ENCODE measurements around the gene CTDP1.

DNA sequence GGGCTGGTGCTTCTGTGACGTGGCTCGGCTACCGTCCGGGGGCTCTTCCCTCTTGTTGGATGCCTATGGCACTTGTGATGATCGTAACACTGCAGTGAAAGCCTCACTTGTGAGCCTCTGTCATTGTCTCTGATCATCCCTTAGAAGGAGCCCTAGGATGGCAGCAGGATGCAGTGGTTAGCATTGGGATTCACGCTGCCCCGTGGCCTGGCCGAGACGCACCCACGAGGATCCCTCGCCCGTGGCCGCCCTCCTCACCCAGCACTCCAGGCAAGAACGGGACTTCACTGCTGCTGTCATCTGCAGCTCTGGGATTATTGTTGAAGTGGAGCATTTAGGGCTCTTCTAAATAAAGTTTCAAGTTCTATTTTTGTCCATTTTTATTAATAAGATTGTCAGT is 46.8 kb upstream of the CTDP1 start:
- TF ChIP-seq, protein P1, sequence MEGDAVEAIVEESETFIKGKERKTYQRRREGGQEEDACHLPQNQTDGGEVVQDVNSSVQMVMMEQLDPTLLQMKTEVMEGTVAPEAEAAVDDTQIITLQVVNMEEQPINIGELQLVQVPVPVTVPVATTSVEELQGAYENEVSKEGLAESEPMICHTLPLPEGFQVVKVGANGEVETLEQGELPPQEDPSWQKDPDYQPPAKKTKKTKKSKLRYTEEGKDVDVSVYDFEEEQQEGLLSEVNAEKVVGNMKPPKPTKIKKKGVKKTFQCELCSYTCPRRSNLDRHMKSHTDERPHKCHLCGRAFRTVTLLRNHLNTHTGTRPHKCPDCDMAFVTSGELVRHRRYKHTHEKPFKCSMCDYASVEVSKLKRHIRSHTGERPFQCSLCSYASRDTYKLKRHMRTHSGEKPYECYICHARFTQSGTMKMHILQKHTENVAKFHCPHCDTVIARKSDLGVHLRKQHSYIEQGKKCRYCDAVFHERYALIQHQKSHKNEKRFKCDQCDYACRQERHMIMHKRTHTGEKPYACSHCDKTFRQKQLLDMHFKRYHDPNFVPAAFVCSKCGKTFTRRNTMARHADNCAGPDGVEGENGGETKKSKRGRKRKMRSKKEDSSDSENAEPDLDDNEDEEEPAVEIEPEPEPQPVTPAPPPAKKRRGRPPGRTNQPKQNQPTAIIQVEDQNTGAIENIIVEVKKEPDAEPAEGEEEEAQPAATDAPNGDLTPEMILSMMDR (IDR thresholded peaks at IDR 0.05) = no peak
- TF ChIP-seq POLR2A (IDR thresholded peaks at IDR 0.05) = no peak
- no peak for TF ChIP-seq POLR2AphosphoS5 (IDR thresholded peaks at IDR 0.05; ENCODE audit: insufficient read depth in 1 of 2, low read depth in 1 of 2)
